ENCODE data around the gene MYMK.

GRCh38 chr9:133517711-133518110, 7.0 kb downstream of the MYMK start:
- TF ChIP-seq MAX (IDR thresholded peaks at IDR 0.05) (no peak), POLR2AphosphoS5 (IDR thresholded peaks at IDR 0.05; ENCODE audit: low read depth, low read length) (no peak), EZH2phosphoT487 (IDR thresholded peaks at IDR 0.05; ENCODE audit: borderline replicate concordance) (no peak), CTCF (IDR thresholded peaks at IDR 0.05 in 2 of 3, conservative IDR thresholded peaks at IDR 0.05 in 1 of 3; ENCODE audit: borderline replicate concordance in 1 of 3, insufficient read depth in 1 of 3, low read depth in 2 of 3, low read length in 2 of 3) (no peak), SP1 (IDR thresholded peaks at IDR 0.05; ENCODE audit: low read depth) (no peak), EZH2 (IDR thresholded peaks at IDR 0.05) (no peak), ZNF274 (IDR thresholded peaks at IDR 0.05; ENCODE audit: low read depth, low read length) (no peak), RAD21 (IDR thresholded peaks at IDR 0.05; ENCODE audit: low read depth) (no peak), JUND (IDR thresholded peaks at IDR 0.05) (no peak)

Measured in HCT116 (cell line).